Left ventricle myocardium inferior (tissue), 1 donor: ENCODE data around the gene STK39. TPM values are rescaled to one million over a fixed set of nuclear protein-coding genes. Genes with fewer than 3 reads are reported as not detected.

Experiments
- DNase-seq: peaks from one replicate; pipeline ENCODE4 v3.0.0-alpha.2; 2020
- H3K27ac ChIP-seq: fragments of 200-600 bp; replicated peaks from 2 replicates; pipeline ENCODE4 v1.8.0; 2021
- H3K27me3 ChIP-seq: fragments of 200-600 bp; 2 replicates; pipeline ENCODE4 v1.8.0; 2021; ENCODE audit warnings: low read depth
- H3K36me3 ChIP-seq: fragments of 200-600 bp; 2 replicates; pipeline ENCODE4 v1.8.0; 2021
- H3K4me1 ChIP-seq: fragments of 200-600 bp; 2 replicates; pipeline ENCODE4 v1.8.0; 2021
- H3K4me3 ChIP-seq: fragments of 200-600 bp; 2 replicates; pipeline ENCODE4 v1.8.0; 2021; ENCODE audit warnings: mild to moderate bottlenecking, moderate library complexity
- H3K9me3 ChIP-seq: fragments of 200-600 bp; replicated peaks from 2 replicates; pipeline ENCODE4 v1.8.0; 2021
- CTCF ChIP-seq: fragments of 200-600 bp; IDR thresholded peaks from 2 replicates; pipeline ENCODE4 v1.8.0; 2021; ENCODE audit warnings: antibody characterized with exemption, mild to moderate bottlenecking, borderline replicate concordance
- intact Hi-C: fragments of 100-400 bp; cut with micrococcal nuclease; formaldehyde crosslinking; loops from one replicate; pipeline ENCODE4 v1.11.0; 2022
- total RNA-seq: library from RNA; stranded (reverse); fragmentation: NEBNext Ultra II Directional; extraction: Animal tissue kit (Norgen Biotek cat#: 25700); gene quantifications from one replicate; pipeline ENCODE4 v1.2.1, GENCODE V29; 2021
- donor health status: DM: no; HTN: yes; CAD: no; lungs with severe emphysema.

Gene STK39
- total RNA-seq, 1 donor from 2014 or later, result 23.2 TPM

- H3K4me1 ChIP-seq, result peaks cover 45% of the 10 kb centered on the region
- H3K27ac ChIP-seq, result peak overlapping the region; percentile 67
- H3K27me3 ChIP-seq, result no peaks in the 10 kb centered on the region
- no peak for DNase-seq
- intact Hi-C loops, result no loop called here
- no peaks in the 10 kb centered on the region for H3K9me3 ChIP-seq
- no peaks in the 10 kb centered on the region for H3K36me3 ChIP-seq
- no peak overlapping the region for H3K4me3 ChIP-seq
- no peak for TF ChIP-seq CTCF
Observed at GRCh38 chr2:168224346-168224745, 23.0 kb downstream of the STK39 start.

- peak overlapping the region; percentile 67 for H3K27ac ChIP-seq
- no peaks in the 10 kb centered on the region for H3K27me3 ChIP-seq
- peaks cover 53% of the 10 kb centered on the region for H3K4me1 ChIP-seq
- DNase-seq, result no peak
- TF ChIP-seq CTCF, result no peak
- no peaks in the 10 kb centered on the region for H3K9me3 ChIP-seq
- no peak overlapping the region for H3K4me3 ChIP-seq
- intact Hi-C loops, result no loop called here
- no peaks in the 10 kb centered on the region for H3K36me3 ChIP-seq
Observed at GRCh38 chr2:168222088-168222487, 25.3 kb downstream of the STK39 start.

GRCh38 chr2:168220965-168221819 lies 26.2 kb downstream of the STK39 start:
- H3K27ac ChIP-seq, result peak overlapping the region; percentile 67
- no peak for DNase-seq
- no peaks in the 10 kb centered on the region for H3K27me3 ChIP-seq
- intact Hi-C loops, result no loop called here
- no peak for TF ChIP-seq CTCF
- peaks cover 53% of the 10 kb centered on the region for H3K4me1 ChIP-seq
- H3K9me3 ChIP-seq, result no peaks in the 10 kb centered on the region
- no peak overlapping the region for H3K4me3 ChIP-seq
- no peaks in the 10 kb centered on the region for H3K36me3 ChIP-seq

DNA sequence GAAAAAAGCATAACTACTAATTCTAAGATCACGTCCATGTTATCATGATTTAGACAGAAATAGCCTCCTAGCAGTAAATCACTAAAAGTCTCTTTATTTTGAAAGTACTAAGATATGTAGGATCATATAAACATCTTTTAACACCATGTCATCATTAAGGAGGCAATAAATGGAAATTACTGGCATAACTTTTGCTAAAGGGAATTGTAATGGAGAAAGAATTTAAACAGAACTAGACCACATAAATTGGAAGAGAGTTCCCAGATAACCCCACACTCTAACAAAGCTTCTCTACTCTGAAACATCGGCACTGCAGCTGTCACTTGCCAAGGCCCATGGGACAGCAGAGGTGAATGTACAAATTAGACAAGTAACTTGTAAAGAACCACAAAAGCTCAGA lies 29.5 kb downstream of the STK39 start:
- no peak for DNase-seq
- no peak overlapping the region for H3K27ac ChIP-seq
- no peak overlapping the region for H3K4me3 ChIP-seq
- no peaks in the 10 kb centered on the region for H3K27me3 ChIP-seq
- TF ChIP-seq CTCF, result no peak
- intact Hi-C loops, result no loop called here
- H3K4me1 ChIP-seq, result peaks cover 49% of the 10 kb centered on the region
- no peaks in the 10 kb centered on the region for H3K36me3 ChIP-seq
- no peaks in the 10 kb centered on the region for H3K9me3 ChIP-seq

DNA sequence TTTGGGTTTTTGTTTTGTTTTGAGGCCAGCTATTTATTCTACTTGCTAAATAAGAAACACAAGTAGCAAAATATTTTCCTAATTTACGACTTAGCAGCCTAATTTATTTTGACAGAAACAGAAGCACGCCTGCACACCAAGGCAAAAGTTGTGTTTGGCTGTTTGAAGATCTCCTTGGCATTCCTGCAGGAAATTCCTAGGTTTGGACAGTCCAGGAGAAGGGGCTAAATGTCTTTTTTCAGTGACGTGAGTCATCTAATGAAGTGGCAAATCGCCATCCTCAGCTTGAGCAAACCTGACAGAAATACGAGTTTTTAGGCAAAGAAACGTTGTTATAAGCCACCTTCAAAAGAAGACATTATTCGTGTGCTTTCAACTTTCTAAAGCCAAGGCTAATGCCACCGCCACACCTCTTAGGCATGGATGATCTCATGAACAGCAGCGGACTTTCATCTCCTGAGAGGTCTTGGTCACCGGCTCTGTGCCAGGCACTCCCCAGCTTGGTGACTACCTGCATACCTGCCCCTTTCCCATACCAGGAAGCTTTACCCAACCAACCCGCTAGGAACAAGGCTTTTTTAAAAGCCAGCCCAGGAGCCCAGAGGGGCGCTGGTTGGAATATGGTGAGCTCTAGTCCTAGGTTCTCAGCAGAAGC lies 30.9 kb downstream of the STK39 start:
- Histone ChIP-seq H3K27ac (no peak overlapping the region), H3K4me1 (peaks cover 45% of the 10 kb centered on the region), H3K9me3 (no peaks in the 10 kb centered on the region), H3K4me3 (no peak overlapping the region), H3K36me3 (no peaks in the 10 kb centered on the region), H3K27me3 (no peaks in the 10 kb centered on the region)
- TF ChIP-seq CTCF, result no peak
- intact Hi-C loops, result no loop called here
- DNase-seq, result no peak
